ENCODE data around the gene MYH11. TPM values are rescaled to one million over a fixed set of nuclear protein-coding genes. Genes with fewer than 3 reads are reported as not detected.

MYH11 gene
- total RNA-seq, 2 donors from 2014 or later = 2,411 to 2,456 TPM

- no peak for TF ChIP-seq CTCF (IDR thresholded peaks at IDR 0.05)
- H3K36me3 ChIP-seq = peaks cover 27% of the 10 kb centered on the region
- peak overlapping the region; percentile 73 to 81 for H3K27ac ChIP-seq
- H3K27me3 ChIP-seq (replicated peaks; ENCODE audit: insufficient read depth) = no peaks in the 10 kb centered on the region
- H3K9me3 ChIP-seq = no peaks in the 10 kb centered on the region
- no peak overlapping the region for H3K4me3 ChIP-seq
- ATAC-seq (ENCODE audit: insufficient number of reproducible peaks, low FRiP score, low read depth) (no peak), DNase-seq (ENCODE audit: low spot score) (no peak)
- H3K4me1 ChIP-seq (ENCODE audit: control insufficient read depth in 1 of 2, low read depth in 2 of 2) = peaks cover 9 to 21% of the 10 kb centered on the region in 2 donors
Measured at GRCh38 chr16:15689290-15689689, 167.5 kb downstream of the MYH11 start.

GRCh38 chr16:15686287-15686686 lies 170.5 kb downstream of the MYH11 start:
- Histone ChIP-seq H3K36me3 (peaks cover 9% of the 10 kb centered on the region), H3K27ac (no peak overlapping the region), H3K4me1 (ENCODE audit: control insufficient read depth in 1 of 2, low read depth in 2 of 2) (peaks cover 9 to 28% of the 10 kb centered on the region in 2 donors), H3K4me3 (no peak overlapping the region), H3K27me3 (replicated peaks; ENCODE audit: insufficient read depth) (no peaks in the 10 kb centered on the region), H3K9me3 (no peaks in the 10 kb centered on the region)
- no peak for DNase-seq (ENCODE audit: low spot score)
- TF ChIP-seq CTCF (IDR thresholded peaks at IDR 0.05) = no peak
- no peak for ATAC-seq (ENCODE audit: insufficient number of reproducible peaks, low FRiP score, low read depth)

- no peak overlapping the region for H3K4me3 ChIP-seq
- peak; percentile 56 for TF ChIP-seq CTCF (IDR thresholded peaks at IDR 0.05)
- H3K4me1 ChIP-seq (ENCODE audit: control insufficient read depth in 1 of 2, low read depth in 2 of 2) = peaks cover 0 to 7% of the 10 kb centered on the region in 2 donors
- H3K27me3 ChIP-seq (replicated peaks; ENCODE audit: insufficient read depth) = no peaks in the 10 kb centered on the region
- H3K9me3 ChIP-seq = no peaks in the 10 kb centered on the region
- DNase-seq (ENCODE audit: low spot score) (no peak), ATAC-seq (ENCODE audit: insufficient number of reproducible peaks, low FRiP score, low read depth) (no peak)
- peak overlapping the region; percentile 32 to 39 for H3K27ac ChIP-seq
- peaks cover 2% of the 10 kb centered on the region for H3K36me3 ChIP-seq
Measured at GRCh38 chr16:15682105-15682570, 174.7 kb downstream of the MYH11 start.

- no peak for DNase-seq (ENCODE audit: low spot score)
- Histone ChIP-seq H3K9me3 (no peaks in the 10 kb centered on the region), H3K27me3 (replicated peaks; ENCODE audit: insufficient read depth) (no peaks in the 10 kb centered on the region), H3K4me3 (no peak overlapping the region), H3K36me3 (no peaks in the 10 kb centered on the region), H3K4me1 (ENCODE audit: control insufficient read depth in 1 of 2, low read depth in 2 of 2) (peaks cover 7 to 18% of the 10 kb centered on the region in 2 donors), H3K27ac (no peak overlapping the region)
- no peak for TF ChIP-seq CTCF (IDR thresholded peaks at IDR 0.05)
- no peak for ATAC-seq (ENCODE audit: insufficient number of reproducible peaks, low FRiP score, low read depth)
Measured at GRCh38 chr16:15677447-15677846, 179.4 kb downstream of the MYH11 start.

GRCh38 chr16:15676506-15676905 lies 180.3 kb downstream of the MYH11 start:
- no peak for ATAC-seq (ENCODE audit: insufficient number of reproducible peaks, low FRiP score, low read depth)
- H3K4me3 ChIP-seq = no peak overlapping the region
- no peak for DNase-seq (ENCODE audit: low spot score)
- H3K27me3 ChIP-seq (replicated peaks; ENCODE audit: insufficient read depth) = no peaks in the 10 kb centered on the region
- no peak overlapping the region for H3K27ac ChIP-seq
- H3K36me3 ChIP-seq = no peaks in the 10 kb centered on the region
- H3K4me1 ChIP-seq (ENCODE audit: control insufficient read depth in 1 of 2, low read depth in 2 of 2) = peaks cover 15 to 21% of the 10 kb centered on the region in 2 donors
- no peak for TF ChIP-seq CTCF (IDR thresholded peaks at IDR 0.05)
- no peaks in the 10 kb centered on the region for H3K9me3 ChIP-seq

Data from thoracic aorta (tissue), 2 donors.